ENCODE measurements around the gene TBCEL. TPM values are rescaled to one million over a fixed set of nuclear protein-coding genes. Genes with fewer than 3 reads are reported as not detected.

The TBCEL gene
- total and polyA plus RNA-seq, 10 of the 15 experiments (the other 5 are each of a cell fraction or from before 2014, with no cell fraction given), result 2.0 to 10.4 (median 7.3) TPM

DNA sequence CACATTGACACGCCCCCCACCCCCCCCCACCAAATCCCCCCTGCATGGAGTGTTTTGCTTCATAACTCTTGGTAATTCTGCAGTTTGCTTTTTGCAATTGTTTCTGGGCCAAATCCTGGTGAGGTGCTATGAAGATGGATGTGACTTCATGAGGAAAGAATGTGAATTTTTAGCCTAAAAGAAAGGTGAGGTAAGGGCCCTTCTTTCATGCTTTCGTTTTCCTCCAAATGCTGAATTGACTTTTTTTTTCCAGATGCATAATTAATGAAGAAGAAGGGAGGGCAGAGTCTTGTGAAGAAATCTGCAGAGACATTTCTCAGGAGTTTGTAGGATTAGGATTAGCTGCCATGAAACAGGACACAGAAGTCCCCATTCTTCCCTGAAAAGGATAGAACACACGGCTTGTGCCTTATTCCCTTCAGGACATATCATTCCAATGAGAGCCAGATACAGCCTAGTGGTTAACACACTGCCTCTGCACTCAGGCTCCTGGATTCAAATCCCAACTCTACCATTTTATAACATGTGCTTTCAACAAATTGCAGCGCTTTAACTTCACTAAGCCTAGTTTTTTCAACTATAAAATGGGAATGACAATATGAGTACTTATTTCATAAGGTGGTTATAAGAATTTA, 19.6 kb upstream of the TBCEL start:
- SMC1A ChIA-PET (ENCODE audit: uncharacterized antibody, unreplicated experiment), result no interaction called here
- POLR2A ChIA-PET, result no interaction called here
- H3K27me3 ChIP-seq (replicated peaks in 1 of 2; ENCODE audit: control insufficient read depth in 2 of 2, insufficient read depth in 2 of 2, low read length in 1 of 2), result peaks cover 0 to 8% of the 10 kb centered on the region in 2 experiments; a peak in 1 of 4 replicates
- intact Hi-C loops (cut with micrococcal nuclease; ENCODE audit: unreplicated experiment), result no loop called here
- no peaks in the 10 kb centered on the region for H3K36me3 ChIP-seq (ENCODE audit: control insufficient read depth in 2 of 2, insufficient read depth in 2 of 2, low read length in 1 of 2)
- no peak for ATAC-seq
- no peaks in the 10 kb centered on the region for H3K79me2 ChIP-seq (ENCODE audit: control insufficient read depth, insufficient read depth, low read length)
- H3K4me3 ChIP-seq, result no peak overlapping the region
- H3K27ac ChIP-seq (ENCODE audit: control insufficient read depth, insufficient read depth), result no peak overlapping the region
- CTCF ChIA-PET, result interaction anchor here (0.7 kb wide), 1 partner anchor 191 kb away, joined by 3 read pairs; no protein-coding TSS in a partner anchor
- no peak overlapping the region for H3K9ac ChIP-seq (ENCODE audit: control insufficient read depth, insufficient read depth, low read length)
- no peak for FAIRE-seq
- H2AFZ ChIP-seq (ENCODE audit: control insufficient read depth, low read depth, low read length), result no peak overlapping the region
- RAD21 ChIA-PET (ENCODE audit: unreplicated experiment), result no interaction called here
- TF ChIP-seq CBX5 (IDR thresholded peaks at IDR 0.05; ENCODE audit: low read depth), result no peak
- no TSS peak for BruUV-seq (replicated peaks)
- in situ Hi-C loops (cut with MboI), result no loop called here
- peaks cover 4% of the 10 kb centered on the region; the same call in 1 of the 3 replicates for H3K9me3 ChIP-seq (replicated peaks; ENCODE audit: control insufficient read depth, insufficient read depth, low read length)
- H3K4me1 ChIP-seq (ENCODE audit: control insufficient read depth, insufficient read depth, low read length), result no peaks in the 10 kb centered on the region
- 25% methylated on average over 4 of the region's 4 CpGs for WGBS (ENCODE audit: insufficient coverage, insufficient replicate concordance, low lambda C conversion rate, missing lambda C conversion rate)
- no peaks in the 10 kb centered on the region for H4K20me1 ChIP-seq (ENCODE audit: control insufficient read depth, insufficient read depth)
- H3K4me2 ChIP-seq (ENCODE audit: control insufficient read depth, insufficient read depth), result no peak overlapping the region
- DNase-seq (ENCODE audit: low read depth, low spot score), result no peak

DNA sequence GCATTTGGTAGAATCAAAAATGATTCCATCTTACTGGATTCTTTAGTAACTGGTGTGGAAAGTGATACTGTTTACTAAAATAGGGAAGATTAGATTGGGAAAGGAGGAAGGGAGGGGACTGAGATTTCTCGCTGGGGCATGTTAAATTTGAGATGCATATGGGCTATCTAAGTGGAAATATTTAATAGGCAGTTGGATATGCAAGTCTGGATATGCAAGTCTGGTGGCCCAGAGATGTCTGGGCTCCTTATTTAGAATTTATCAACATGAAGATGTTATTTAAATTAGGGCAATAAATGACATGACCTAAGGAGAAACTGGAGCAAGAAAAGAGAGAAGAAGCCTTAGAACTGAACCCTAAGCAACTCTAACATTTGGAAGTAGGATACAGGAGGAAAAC, 17.0 kb upstream of the TBCEL start:
- intact Hi-C loops (cut with micrococcal nuclease; ENCODE audit: unreplicated experiment) (no loop called here), in situ Hi-C loops (cut with MboI) (no loop called here)
- POLR2A ChIA-PET, result no interaction called here
- no peaks in the 10 kb centered on the region for H4K20me1 ChIP-seq (ENCODE audit: control insufficient read depth, insufficient read depth)
- FAIRE-seq (no peak), DNase-seq (ENCODE audit: low read depth, low spot score) (no peak), ATAC-seq (no peak)
- H3K9ac ChIP-seq (ENCODE audit: control insufficient read depth, insufficient read depth, low read length), result no peak overlapping the region
- peaks cover 0 to 2% of the 10 kb centered on the region in 2 experiments; a peak in 1 of 4 replicates for H3K27me3 ChIP-seq (replicated peaks in 1 of 2; ENCODE audit: control insufficient read depth in 2 of 2, insufficient read depth in 2 of 2, low read length in 1 of 2)
- no peak overlapping the region for H3K4me2 ChIP-seq (ENCODE audit: control insufficient read depth, insufficient read depth)
- no peaks in the 10 kb centered on the region for H3K79me2 ChIP-seq (ENCODE audit: control insufficient read depth, insufficient read depth, low read length)
- RAD21 ChIA-PET (ENCODE audit: unreplicated experiment), result no interaction called here
- H3K4me3 ChIP-seq, result no peak overlapping the region
- WGBS (ENCODE audit: insufficient coverage, insufficient replicate concordance, low lambda C conversion rate, missing lambda C conversion rate), result 0% methylated on average over 1 of the region's 1 CpG
- H3K36me3 ChIP-seq (ENCODE audit: control insufficient read depth in 2 of 2, insufficient read depth in 2 of 2, low read length in 1 of 2), result no peaks in the 10 kb centered on the region
- no TSS peak for BruUV-seq (replicated peaks)
- H3K4me1 ChIP-seq (ENCODE audit: control insufficient read depth, insufficient read depth, low read length), result no peaks in the 10 kb centered on the region
- SMC1A ChIA-PET (ENCODE audit: uncharacterized antibody, unreplicated experiment), result no interaction called here
- H3K9me3 ChIP-seq (replicated peaks; ENCODE audit: control insufficient read depth, insufficient read depth, low read length), result peaks cover 4% of the 10 kb centered on the region; the same call in 1 of the 3 replicates
- no peak overlapping the region for H3K27ac ChIP-seq (ENCODE audit: control insufficient read depth, insufficient read depth)
- H2AFZ ChIP-seq (ENCODE audit: control insufficient read depth, low read depth, low read length), result no peak overlapping the region
- CTCF ChIA-PET, result interaction anchor here (0.6 kb wide), 1 partner anchor 1681 kb away, joined by 4 read pairs; no protein-coding TSS in a partner anchor
- TF ChIP-seq, protein P1, sequence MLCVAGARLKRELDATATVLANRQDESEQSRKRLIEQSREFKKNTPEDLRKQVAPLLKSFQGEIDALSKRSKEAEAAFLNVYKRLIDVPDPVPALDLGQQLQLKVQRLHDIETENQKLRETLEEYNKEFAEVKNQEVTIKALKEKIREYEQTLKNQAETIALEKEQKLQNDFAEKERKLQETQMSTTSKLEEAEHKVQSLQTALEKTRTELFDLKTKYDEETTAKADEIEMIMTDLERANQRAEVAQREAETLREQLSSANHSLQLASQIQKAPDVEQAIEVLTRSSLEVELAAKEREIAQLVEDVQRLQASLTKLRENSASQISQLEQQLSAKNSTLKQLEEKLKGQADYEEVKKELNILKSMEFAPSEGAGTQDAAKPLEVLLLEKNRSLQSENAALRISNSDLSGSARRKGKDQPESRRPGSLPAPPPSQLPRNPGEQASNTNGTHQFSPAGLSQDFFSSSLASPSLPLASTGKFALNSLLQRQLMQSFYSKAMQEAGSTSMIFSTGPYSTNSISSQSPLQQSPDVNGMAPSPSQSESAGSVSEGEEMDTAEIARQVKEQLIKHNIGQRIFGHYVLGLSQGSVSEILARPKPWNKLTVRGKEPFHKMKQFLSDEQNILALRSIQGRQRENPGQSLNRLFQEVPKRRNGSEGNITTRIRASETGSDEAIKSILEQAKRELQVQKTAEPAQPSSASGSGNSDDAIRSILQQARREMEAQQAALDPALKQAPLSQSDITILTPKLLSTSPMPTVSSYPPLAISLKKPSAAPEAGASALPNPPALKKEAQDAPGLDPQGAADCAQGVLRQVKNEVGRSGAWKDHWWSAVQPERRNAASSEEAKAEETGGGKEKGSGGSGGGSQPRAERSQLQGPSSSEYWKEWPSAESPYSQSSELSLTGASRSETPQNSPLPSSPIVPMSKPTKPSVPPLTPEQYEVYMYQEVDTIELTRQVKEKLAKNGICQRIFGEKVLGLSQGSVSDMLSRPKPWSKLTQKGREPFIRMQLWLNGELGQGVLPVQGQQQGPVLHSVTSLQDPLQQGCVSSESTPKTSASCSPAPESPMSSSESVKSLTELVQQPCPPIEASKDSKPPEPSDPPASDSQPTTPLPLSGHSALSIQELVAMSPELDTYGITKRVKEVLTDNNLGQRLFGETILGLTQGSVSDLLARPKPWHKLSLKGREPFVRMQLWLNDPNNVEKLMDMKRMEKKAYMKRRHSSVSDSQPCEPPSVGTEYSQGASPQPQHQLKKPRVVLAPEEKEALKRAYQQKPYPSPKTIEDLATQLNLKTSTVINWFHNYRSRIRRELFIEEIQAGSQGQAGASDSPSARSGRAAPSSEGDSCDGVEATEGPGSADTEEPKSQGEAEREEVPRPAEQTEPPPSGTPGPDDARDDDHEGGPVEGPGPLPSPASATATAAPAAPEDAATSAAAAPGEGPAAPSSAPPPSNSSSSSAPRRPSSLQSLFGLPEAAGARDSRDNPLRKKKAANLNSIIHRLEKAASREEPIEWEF (IDR thresholded peaks at IDR 0.05; ENCODE audit: insufficient replicate concordance, low read depth, low read length), result no peak
- TF ChIP-seq, protein P2, sequence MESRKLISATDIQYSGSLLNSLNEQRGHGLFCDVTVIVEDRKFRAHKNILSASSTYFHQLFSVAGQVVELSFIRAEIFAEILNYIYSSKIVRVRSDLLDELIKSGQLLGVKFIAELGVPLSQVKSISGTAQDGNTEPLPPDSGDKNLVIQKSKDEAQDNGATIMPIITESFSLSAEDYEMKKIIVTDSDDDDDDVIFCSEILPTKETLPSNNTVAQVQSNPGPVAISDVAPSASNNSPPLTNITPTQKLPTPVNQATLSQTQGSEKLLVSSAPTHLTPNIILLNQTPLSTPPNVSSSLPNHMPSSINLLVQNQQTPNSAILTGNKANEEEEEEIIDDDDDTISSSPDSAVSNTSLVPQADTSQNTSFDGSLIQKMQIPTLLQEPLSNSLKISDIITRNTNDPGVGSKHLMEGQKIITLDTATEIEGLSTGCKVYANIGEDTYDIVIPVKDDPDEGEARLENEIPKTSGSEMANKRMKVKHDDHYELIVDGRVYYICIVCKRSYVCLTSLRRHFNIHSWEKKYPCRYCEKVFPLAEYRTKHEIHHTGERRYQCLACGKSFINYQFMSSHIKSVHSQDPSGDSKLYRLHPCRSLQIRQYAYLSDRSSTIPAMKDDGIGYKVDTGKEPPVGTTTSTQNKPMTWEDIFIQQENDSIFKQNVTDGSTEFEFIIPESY (IDR thresholded peaks at IDR 0.05), result no peak
- TF ChIP-seq, protein P3, sequence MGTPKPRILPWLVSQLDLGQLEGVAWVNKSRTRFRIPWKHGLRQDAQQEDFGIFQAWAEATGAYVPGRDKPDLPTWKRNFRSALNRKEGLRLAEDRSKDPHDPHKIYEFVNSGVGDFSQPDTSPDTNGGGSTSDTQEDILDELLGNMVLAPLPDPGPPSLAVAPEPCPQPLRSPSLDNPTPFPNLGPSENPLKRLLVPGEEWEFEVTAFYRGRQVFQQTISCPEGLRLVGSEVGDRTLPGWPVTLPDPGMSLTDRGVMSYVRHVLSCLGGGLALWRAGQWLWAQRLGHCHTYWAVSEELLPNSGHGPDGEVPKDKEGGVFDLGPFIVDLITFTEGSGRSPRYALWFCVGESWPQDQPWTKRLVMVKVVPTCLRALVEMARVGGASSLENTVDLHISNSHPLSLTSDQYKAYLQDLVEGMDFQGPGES (IDR thresholded peaks at IDR 0.05), result no peak
- TF ChIP-seq RB1 (IDR thresholded peaks at IDR 0.05; ENCODE audit: borderline replicate concordance), result no peak
